SK-N-SH treated with all-trans-retinoic acid at 6 μM for 48 hours (cell line): ENCODE data around the gene HPS3.
"Not testable (repeated sequence)": the region's sequence is repeated elsewhere in the genome, so short reads cannot be mapped to it uniquely, and the experiment has no call there.

Experiments
- ATAC-seq: fragments of 200-7000 bp; cut with Tn5 transposase; 3 replicates; pipeline ENCODE4 v1.9.1; 2020; ENCODE audit warnings: mild to moderate bottlenecking, moderate library complexity
- BACH2 ChIP-seq: fragments of 250-450 bp; sonication (Bioruptor Pico); IDR thresholded peaks from 2 replicates; pipeline ENCODE4 v1.9.0; 2021; ENCODE audit warnings: mild to moderate bottlenecking, borderline replicate concordance
- CREB5 ChIP-seq: fragments of 250-450 bp; sonication (Bioruptor Pico); IDR thresholded peaks from 2 replicates; pipeline ENCODE4 v1.5.1; 2020; ENCODE audit warnings: low read depth, mild to moderate bottlenecking, moderate library complexity
- CSRNP3 ChIP-seq: fragments of 250-450 bp; sonication (Bioruptor Pico); IDR thresholded peaks from 2 replicates; pipeline ENCODE4 v1.5.1; 2021; ENCODE audit warnings: mild to moderate bottlenecking, moderate library complexity
- ESRRG ChIP-seq: fragments of 250-450 bp; sonication (Bioruptor Pico); IDR thresholded peaks from 2 replicates; pipeline ENCODE4 v1.6.1; 2021; ENCODE audit warnings: mild to moderate bottlenecking
- GLIS3 ChIP-seq: fragments of 250-450 bp; sonication (Bioruptor Pico); IDR thresholded peaks from 2 replicates; pipeline ENCODE4 v1.5.0; 2020; ENCODE audit warnings: mild to moderate bottlenecking, moderate library complexity
- ISL1 ChIP-seq: fragments of 250-450 bp; sonication (Bioruptor Pico); IDR thresholded peaks from 2 replicates; pipeline ENCODE4 v2.1.2; 2022; ENCODE audit warnings: mild to moderate bottlenecking, moderate library complexity
- OSR1 ChIP-seq: fragments of 250-450 bp; sonication (Bioruptor Pico); IDR thresholded peaks from 2 replicates; pipeline ENCODE4 v1.8.0; 2022; ENCODE audit warnings: moderate library complexity, mild to moderate bottlenecking, inconsistent platforms
- PATZ1 ChIP-seq: fragments of 250-450 bp; sonication (Bioruptor Pico); IDR thresholded peaks from 2 replicates; pipeline ENCODE4 v1.8.0; 2020; ENCODE audit warnings: mild to moderate bottlenecking, moderate library complexity, borderline replicate concordance
- POU6F1 ChIP-seq: fragments of 250-450 bp; sonication (Bioruptor Pico); IDR thresholded peaks from 2 replicates; pipeline ENCODE4 v1.8.0; 2021; ENCODE audit warnings: low read depth, mild to moderate bottlenecking, moderate library complexity, borderline replicate concordance
- RARB ChIP-seq: fragments of 250-450 bp; sonication (Bioruptor Pico); IDR thresholded peaks from 2 replicates; pipeline ENCODE4 v1.8.0; 2021; ENCODE audit warnings: mild to moderate bottlenecking, moderate library complexity
- SNAI2 ChIP-seq: fragments of 250-450 bp; sonication (Bioruptor Pico); IDR thresholded peaks from 2 replicates; pipeline ENCODE4 v1.5.0; 2020; ENCODE audit warnings: mild to moderate bottlenecking, moderate library complexity
- TCF4 ChIP-seq: fragments of 250-450 bp; sonication (Bioruptor Pico); IDR thresholded peaks from 2 replicates; pipeline ENCODE4 v1.8.0; 2021; ENCODE audit warnings: mild to moderate bottlenecking, moderate library complexity, borderline replicate concordance
- TOX ChIP-seq: fragments of 250-450 bp; sonication (Bioruptor Pico); IDR thresholded peaks from 2 replicates; pipeline ENCODE4 v1.8.0; 2021; ENCODE audit warnings: mild to moderate bottlenecking, moderate library complexity, borderline replicate concordance
- TSHZ2 ChIP-seq: fragments of 250-450 bp; sonication (Bioruptor Pico); IDR thresholded peaks from 2 replicates; pipeline ENCODE4 v1.5.0; 2020; ENCODE audit warnings: mild to moderate bottlenecking, moderate library complexity
- ZC3H10 ChIP-seq: fragments of 250-450 bp; sonication (Bioruptor Pico); IDR thresholded peaks from 2 replicates; pipeline ENCODE4 v1.5.1; 2021; ENCODE audit warnings: mild to moderate bottlenecking, moderate library complexity
- ZFP3 ChIP-seq: fragments of 250-450 bp; sonication (Bioruptor Pico); IDR thresholded peaks from 2 replicates; pipeline ENCODE4 v1.5.0; 2020; ENCODE audit warnings: mild to moderate bottlenecking, moderate library complexity
- ZFP30 ChIP-seq: fragments of 450-650 bp; formaldehyde crosslinking; IDR thresholded peaks from 2 replicates; pipeline ENCODE4 v1.5.0; 2022; ENCODE audit warnings: mild to moderate bottlenecking, moderate library complexity
- ZNF565 ChIP-seq: fragments of 450-650 bp; formaldehyde crosslinking; conservative IDR thresholded peaks from 2 replicates; pipeline ENCODE4 v1.5.0; 2020; ENCODE audit warnings: low read depth, mild to moderate bottlenecking, moderate library complexity
- ZNF70 ChIP-seq: fragments of 450-650 bp; formaldehyde crosslinking; IDR thresholded peaks from 2 replicates; pipeline ENCODE4 v1.5.0; 2020; ENCODE audit warnings: mild to moderate bottlenecking, moderate library complexity

The HPS3 gene

GRCh38 chr3:149195221-149195620 is 65.8 kb downstream of the HPS3 start:
- no peak for ATAC-seq
- TF ChIP-seq SNAI2 (CRISPR knock-in tag) (no peak), TSHZ2 (CRISPR knock-in tag) (no peak), TCF4 (no peak), CREB5 (no peak), TOX (no peak), ISL1 (CRISPR knock-in tag) (no peak), ZFP3 (CRISPR knock-in tag) (no peak), ESRRG (no peak), PATZ1 (CRISPR knock-in tag) (no peak), POU6F1 (CRISPR knock-in tag) (no peak), OSR1 (CRISPR knock-in tag) (no peak), ZC3H10 (no peak), ZFP30 (CRISPR knock-in tag) (no peak), ZNF565 (CRISPR knock-in tag) (no peak), GLIS3 (CRISPR knock-in tag) (no peak), RARB (CRISPR knock-in tag) (no peak)

- ATAC-seq: not testable (repeated sequence)
Observed at GRCh38 chr3:149196805-149197592, 67.6 kb downstream of the HPS3 start.

- TF ChIP-seq RARB (CRISPR knock-in tag) (no peak), CSRNP3 (CRISPR knock-in tag) (no peak), BACH2 (CRISPR knock-in tag) (no peak), OSR1 (CRISPR knock-in tag) (no peak), TOX (no peak), SNAI2 (CRISPR knock-in tag) (no peak), ZNF70 (no peak), ZFP30 (CRISPR knock-in tag) (no peak), CREB5 (no peak)
- TF ChIP-seq, all 23 proteins: peak for 0
Observed at GRCh38 chr3:149197669-149198068, 68.2 kb downstream of the HPS3 start.

More at GRCh38 chr3:149197669-149198068, 68.2 kb downstream of the HPS3 start:
- no peak for ATAC-seq
